ENCODE measurements around the gene FLAD1.

The FLAD1 gene

DNA sequence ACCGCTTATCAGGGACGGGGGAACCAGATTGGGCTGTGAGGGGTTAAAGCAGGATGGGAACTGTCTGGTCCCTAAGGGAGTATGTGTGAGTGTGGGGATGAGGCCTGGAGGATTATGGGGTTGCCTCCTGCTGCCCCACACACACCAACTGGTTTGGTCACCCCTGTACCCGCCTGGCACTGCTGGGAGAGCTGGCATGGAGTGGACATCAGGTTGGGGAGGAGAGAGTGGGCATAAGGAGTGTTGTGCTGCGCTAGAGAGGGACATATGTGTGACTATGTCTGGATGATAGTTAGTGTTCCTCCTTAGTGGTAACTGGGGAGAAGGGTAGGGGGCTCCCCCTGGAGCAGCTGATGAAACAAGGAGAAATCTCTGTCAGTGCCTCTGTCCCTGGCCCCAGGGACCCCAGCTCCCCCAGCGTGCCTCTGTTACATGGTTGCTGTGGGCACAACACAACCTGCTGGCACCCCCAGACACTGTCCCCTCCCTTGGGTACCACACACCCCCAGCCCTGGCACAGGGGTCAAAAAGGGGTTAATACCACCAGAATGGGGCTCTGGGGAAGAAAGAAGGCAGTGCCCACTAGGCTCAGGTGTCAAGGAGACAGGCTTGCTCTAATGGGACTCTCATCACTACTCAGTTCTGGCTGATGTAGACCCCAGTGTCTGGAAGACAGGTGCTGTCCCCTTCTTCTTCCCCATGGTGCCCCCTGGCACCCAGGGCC lies 21.4 kb downstream of the FLAD1 start:
- no peak for DNase-seq (ENCODE audit: low read depth)

DNA sequence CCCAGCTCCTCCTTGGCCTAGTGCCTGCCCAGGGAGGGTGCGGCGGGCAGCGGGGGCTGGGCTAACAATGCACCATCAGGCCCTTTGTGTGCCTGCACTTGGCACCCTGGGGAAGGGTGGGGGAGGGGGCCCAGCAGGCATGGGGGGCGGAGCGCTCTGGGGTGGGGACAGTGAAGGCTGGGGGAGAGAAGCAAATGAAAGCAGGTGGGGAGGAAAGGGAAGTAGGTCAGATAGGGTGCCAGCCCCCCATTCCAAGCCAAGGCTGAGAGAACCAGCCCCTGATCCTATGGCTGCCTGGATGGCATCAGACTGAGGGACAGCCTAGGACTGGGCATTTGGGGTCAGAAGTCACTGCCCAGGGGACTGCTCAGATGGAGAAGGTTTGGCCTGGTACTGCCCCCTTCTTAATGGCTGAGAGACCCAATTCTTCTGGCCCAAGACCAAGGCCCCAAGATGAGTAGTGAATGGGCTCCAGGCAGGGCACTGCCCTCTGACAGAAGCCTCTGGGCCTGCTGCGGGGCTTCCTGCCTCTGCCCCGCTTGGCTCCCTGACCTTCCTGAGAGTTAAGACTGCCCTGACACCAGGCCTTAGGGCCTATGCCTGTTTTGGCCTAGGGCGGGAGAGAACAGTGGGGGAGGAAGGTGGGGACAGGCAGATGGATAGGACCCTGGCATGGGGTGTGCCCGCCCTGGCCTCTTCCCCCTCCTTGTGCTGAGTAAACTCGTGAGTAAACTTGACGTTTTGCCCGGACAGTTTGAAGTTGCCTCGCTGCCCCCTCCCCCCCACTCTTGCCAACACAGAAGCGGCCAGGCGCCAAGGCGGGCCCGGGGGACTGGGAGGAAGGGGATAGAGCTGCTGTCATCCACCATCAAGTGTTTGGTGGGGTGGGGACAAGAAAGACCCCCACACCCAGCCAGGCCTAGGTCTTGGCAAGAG lies 22.2 kb downstream of the FLAD1 start:
- no peak for DNase-seq (ENCODE audit: low read depth)

DNA sequence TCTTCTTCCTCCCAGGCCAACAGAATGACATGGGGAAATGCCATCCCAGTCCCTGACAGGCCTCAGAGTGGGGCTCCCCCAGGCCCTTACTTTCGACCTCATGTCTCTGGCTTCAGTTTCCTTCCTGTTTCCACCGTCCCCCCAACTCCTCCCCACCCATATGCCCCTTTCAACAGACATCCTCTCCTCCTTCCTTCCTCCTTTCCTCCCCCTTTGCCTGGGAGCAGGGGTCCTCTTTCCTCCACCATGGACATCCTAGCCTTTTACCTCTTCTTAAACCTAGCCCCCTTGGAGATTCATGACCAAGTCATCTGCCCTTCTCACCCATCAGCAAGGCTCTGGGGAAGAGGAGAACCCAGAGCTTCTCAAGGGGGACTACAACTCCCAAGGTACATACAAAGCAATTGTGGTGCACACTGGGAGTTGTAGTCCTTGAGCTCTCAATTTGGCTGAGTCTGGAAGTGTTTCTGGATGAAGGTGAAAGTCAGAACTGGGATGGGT lies 23.5 kb downstream of the FLAD1 start:
- DNase-seq (ENCODE audit: low read depth): no peak

DNA sequence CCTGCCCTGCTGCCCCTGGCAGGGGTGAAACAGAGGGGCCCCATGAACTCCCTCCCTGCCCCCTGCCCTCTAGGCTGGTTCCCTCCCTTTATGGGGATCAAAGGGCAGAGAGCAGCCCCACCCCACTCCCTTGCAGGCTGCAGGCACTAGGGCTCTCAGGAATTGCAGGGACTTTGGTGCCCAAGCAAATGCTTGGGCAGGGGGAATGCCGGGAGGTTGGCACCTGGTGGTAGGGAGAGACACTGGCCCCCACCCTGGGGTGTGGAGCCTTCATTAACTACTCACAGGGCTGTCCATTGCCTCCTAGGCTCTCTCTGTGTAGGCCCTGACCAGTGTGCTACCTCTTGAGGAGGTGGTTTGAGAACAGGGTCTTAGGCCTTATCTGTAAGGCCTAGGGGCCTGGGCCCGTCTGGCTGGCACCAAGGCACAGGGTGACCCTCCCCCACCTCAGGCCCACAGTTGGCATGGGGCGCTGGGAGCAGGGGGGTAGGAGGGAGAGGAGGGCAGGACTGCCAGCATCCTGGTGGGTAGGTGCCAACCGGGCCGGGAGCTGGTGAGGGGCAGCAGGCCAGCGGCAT lies 24.2 kb downstream of the FLAD1 start:
- no peak for DNase-seq (ENCODE audit: low read depth)

DNA sequence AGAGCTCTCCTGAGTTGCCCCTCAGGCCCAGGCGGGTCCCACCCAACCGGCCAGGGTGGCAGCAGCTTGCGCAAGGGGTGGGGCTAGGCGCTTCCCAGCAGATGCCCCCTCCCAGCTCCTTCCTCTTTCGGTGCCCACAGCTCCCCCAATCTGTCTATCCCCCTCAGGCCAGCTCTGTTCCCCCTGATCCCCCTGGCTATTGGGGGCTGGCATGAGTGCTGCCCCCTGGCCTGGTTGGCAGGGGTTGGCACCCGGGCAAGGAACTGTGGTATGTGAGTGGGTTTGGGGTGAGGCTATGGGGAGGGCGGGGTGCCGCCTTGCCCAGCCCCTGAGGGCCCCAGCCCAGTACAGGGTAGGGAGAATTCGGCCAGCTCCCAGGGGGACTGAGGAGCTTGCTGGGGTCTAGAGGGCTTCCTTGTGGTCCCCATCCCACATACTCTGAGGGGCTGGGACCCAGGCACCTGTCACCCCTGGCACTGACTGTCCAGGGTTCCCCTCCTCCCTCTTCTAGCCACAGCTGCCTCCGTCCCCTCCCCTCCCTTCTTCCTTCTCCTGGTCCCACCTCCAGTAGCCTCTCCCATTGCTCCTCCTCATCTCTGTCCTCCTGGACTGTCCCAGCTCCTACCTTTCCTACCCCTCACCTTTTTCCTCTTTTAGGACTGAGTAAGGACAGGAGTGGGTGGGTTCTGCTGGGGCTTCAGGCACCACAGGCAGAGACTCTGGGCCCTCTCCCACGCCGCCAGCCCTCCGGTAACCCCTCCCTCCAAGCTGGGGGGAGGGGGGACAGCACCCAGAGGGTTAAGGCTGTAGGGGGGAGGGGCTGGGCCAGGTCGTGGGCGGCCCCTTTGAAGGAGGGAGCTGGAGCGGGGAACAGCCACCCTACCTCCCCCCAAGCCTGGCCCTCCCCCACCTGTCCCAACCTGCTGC lies 25.1 kb downstream of the FLAD1 start:
- DNase-seq (ENCODE audit: low read depth): no peak

DNA sequence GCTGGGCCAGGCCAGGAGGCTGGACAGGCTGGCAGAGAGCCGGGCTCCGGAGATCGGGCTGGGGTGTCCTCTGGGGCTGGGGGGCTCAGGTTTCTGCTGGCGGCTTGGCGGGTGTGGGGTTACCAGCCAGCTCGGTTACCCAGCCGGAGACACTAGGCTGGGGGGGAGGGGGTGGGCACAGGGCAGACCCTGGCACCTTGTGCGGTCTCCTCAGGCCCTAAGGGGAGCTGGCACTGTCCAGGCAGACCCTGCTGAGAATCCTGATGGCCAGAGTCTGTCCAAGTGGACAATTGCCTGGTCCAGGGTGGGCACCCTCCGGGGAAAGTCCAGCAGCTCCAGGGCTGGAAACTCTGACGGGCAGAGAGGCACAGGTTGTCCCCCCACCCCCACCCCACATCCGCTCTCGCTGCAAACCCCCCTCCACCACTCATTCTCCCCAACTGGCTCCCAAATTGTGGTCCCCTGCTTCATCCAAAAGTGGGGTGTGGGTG lies 26.1 kb downstream of the FLAD1 start:
- DNase-seq (ENCODE audit: low read depth): no peak

DNA sequence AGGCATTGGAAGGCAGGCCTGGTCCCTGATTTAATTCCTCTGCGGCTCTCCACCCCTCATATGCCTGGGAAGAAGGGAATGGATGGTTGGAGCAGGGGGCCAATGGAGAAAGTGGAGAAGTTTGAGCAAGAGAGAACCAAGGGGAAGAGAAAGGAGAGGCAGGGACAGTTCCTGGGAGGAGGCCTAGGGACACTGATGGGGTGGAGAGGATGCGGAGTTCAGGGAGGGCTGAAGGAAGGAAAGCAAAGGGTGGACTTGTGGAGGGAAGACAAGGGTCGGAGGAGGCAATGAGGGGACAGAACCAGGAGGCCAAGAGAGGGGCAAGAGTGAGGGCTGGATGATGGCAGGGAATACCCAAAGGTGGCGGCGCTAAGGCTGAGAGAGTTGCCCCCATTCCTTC lies 26.6 kb downstream of the FLAD1 start:
- no peak for DNase-seq (ENCODE audit: low read depth)

DNA sequence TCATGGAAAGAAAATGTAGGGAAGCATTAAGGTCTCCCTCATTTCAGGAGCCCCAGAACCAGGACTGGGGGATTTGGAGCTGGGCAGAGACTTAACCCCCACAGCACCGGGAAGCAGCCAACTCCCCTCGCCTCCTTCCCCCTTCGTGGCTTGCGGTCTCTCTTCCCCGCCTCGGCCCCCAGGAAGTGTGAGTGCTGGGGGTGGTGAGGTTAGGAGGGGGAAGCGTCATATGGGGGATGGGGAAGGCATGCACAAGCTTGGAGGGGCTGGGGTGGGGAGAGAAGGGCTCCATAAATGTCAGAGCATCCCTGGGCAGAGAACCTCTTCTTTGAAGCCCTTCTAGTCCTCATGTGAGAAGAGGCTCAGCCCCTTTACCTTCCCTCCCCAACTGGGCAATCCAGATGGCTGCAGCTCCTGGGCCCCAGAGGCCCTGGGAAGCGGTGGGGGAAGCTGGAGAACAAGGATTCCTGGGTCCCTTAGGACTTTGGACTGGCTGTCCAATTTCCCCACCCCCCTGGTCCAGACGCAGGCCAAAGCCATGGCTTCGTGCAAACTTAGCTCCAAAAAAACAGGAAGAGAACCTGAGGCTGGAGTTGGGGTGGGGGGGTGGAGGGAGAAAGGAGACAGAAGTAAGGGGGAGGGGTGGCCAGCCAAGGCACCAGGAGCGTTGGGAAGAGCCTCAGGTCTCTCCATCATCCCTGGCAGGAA lies 27.2 kb downstream of the FLAD1 start:
- no peak for DNase-seq (ENCODE audit: low read depth)

DNA sequence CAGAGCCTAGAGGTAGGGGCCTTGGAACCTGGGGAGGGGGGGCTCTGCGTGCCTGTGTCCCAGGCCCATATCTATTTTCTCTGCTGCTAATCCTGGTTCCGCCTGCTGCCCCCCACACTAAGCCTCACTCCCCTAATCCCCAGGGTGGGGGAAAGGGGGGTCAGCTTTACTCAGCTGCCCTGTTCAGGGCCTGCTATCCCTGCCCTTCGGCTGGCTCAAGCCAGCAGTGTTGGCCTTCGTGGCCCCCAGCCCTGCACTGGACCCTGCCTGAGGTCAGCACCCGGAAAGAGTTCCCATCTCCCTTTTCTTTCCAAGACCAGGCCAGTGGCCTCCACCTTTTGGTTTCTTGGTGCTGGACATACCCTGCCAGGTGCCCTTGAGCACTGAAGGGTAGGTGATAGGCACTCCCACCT lies 27.9 kb downstream of the FLAD1 start:
- DNase-seq (ENCODE audit: low read depth): no peak

DNA sequence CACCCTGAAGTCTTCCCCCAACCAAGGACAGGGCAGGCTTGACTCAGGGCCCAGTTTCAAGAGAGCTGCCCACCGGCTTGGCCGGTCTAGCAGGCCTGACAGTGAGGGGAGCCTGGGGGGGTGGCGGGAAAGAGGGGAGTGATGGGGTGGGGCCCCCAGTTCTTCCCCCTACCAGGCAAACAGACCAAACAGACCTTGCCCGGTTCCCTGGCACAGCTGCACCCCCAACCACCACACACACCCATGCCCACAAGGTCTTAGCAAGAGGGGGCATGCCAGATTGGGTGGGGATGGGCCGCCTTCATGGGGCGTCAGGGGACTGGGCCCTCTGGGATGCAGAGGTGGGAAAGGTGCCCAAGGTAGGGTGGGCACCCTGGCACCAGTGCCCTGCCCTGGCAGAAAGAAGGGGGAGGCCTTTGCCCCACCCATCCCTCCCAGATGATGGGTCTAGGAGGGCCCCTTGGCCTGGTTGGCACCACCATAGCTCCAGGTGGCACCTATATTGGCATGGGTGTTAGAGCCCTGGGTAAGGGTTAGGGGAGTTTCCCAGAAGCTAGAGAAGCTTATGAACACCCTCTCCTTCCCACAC lies 28.4 kb downstream of the FLAD1 start:
- no peak for DNase-seq (ENCODE audit: low read depth)

DNA sequence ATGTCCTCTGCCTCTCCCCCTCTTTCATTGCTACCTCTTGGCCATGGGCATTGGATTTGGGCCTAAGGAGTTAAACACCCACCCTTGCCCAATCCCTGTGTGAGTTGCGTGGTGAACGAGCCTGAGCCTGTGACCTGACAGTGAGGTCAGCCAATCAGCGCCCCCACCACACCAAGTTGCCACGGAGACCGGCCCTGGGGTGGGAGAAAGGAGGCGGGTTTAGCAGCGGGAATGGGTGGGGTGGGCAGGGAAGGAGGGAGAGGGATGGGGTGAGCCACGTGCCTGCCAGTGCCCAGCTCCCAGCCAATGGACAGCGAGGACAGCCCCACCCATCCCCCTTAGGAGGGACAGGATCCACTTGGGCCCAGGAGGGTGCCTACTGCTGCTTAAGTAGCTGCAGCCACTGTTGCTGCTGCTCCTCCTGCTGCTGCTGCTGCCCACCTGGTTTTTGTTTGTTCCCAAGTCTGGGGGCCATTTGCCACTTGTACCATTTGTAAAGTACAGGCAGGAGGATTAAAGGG lies 28.9 kb downstream of the FLAD1 start:
- no peak for DNase-seq (ENCODE audit: low read depth)

DNA sequence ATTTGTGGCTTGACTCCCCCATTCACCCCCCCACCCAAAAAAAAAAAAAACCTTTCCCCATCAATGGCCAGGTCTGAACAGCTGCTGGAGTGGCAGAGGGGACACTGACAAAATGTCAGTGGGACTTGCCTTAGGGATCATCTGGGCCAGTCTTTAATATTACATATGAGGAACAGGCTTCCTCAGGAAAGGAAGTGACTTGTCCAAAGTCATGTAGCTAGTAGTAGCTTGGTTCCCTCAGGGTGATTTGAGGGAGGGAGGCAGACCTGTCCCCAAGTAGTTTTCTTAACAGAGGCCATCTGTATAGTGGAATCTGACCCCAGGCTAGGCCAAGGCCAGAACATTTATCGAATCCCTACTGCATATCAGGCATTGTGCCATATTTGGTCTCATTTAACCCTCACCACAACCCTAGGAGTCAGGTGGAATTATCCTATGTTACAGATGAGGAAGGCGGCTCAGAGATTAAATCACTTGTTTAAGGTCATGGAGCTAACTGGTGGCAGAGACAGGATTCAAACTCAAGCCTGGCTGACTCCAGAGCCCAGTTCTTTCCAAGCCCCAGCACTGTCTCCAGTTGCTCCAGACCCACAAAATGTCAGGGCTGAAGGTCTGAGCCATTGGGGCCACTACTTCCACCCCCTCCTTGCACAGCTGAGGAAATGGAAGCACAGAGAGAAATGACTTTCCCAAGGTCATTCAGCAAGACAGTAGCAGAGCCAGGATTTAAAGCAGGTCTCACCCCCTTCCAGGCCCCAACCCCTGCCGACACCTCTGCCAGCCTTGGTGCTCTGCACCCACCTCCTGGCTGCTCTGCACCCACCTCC lies 29.8 kb downstream of the FLAD1 start:
- DNase-seq (ENCODE audit: low read depth): no peak

DNA sequence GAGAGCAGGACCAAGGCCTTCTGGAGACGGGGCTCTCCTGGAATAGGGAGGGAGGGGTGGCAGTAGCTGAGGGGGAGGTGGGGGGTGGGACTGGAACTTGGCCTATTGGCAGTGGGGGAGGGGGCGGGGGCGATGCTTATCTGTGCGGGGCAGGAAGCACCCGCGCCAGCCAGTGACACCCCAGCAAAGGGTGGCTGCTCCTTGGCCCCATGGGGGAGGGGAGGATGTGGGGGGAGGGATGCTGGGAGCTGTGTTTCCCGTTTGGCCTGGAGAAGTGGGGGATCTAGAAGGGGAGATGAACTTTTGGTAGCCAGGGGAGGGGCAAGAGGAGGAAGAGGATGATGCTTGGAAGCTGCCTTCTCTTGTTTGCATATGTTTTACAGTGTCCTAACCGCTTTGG lies 30.5 kb downstream of the FLAD1 start:
- DNase-seq (ENCODE audit: low read depth): no peak

DNA sequence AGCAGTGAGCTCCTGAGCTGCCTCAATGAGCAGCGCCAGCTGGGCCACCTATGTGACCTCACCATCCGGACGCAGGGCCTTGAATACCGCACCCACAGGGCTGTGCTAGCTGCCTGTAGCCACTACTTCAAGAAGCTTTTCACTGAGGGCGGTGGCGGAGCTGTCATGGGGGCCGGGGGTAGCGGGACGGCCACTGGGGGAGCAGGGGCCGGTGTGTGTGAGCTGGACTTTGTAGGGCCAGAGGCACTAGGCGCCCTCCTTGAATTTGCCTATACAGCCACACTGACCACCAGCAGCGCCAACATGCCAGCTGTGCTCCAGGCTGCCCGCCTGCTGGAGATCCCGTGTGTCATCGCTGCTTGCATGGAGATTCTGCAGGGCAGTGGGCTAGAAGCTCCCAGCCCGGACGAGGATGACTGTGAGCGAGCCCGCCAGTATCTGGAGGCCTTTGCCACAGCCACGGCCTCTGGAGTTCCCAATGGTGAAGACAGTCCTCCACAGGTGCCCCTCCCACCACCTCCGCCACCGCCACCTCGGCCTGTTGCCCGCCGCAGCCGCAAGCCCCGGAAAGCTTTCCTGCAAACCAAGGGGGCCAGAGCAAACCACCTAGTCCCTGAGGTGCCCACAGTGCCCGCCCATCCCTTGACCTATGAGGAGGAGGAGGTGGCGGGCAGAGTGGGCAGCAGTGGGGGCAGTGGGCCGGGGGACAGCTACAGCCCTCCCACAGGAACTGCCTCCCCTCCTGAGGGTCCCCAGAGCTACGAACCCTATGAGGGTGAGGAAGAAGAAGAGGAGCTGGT lies 31.8 kb downstream of the FLAD1 start:
- DNase-seq (ENCODE audit: low read depth): no peak

DNA sequence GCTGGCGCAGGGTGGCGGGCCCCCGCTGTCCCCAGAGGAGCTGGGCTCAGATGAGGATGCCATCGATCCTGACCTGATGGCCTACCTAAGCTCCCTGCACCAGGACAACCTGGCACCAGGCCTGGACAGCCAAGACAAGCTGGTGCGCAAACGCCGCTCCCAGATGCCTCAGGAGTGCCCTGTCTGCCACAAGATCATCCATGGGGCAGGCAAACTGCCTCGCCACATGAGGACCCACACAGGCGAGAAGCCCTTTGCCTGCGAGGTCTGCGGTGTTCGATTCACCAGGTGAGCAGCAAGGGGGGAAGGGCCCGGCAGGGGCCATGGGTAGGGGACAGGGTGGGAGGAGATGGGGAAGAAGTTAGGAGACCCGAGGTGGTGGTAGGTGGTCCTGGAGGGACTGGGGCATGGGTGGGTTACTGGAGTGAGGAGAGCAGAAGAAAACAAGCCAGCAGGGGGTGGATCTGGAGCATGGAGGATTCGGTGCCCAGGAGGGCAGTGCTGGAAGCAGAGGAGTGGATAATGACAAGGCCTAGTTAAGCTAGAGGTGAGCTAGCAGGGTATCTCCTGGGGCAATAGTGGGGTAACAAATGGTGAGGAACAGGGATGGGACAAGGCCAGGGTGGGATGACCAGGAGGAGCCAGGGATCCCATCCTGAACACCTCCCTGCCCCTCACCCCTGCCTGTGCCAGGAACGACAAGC lies 32.5 kb downstream of the FLAD1 start:
- DNase-seq (ENCODE audit: low read depth): no peak

DNA sequence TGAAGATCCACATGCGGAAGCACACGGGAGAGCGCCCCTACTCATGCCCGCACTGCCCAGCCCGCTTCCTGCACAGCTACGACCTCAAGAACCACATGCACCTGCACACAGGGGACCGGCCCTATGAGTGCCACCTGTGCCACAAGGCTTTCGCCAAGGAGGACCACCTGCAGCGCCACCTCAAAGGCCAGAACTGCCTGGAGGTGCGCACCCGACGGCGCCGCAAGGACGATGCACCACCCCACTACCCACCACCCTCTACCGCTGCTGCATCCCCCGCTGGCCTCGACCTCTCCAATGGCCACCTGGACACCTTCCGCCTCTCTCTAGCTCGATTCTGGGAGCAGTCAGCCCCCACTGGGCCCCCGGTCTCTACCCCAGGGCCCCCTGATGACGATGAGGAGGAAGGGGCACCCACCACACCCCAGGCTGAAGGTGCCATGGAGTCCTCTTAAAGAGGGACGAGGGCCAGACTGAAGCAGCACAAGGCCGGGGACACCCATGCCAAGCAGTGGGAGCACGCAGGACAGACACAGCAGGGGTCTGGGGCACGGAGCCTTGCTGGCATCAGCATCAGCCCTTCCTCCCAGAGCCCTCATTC lies 33.2 kb downstream of the FLAD1 start:
- DNase-seq (ENCODE audit: low read depth): no peak

Measured in stimulated activated CD8-positive, alpha-beta memory T cell treated with anti-CD3 and anti-CD28 coated beads, Interleukin-12 subunit alpha, Interleukin-12 subunit beta, amount 100 ng/mL, for 4 hours (primary cell).